Activated CD8-positive, alpha-beta memory T cell treated with anti-CD3 and anti-CD28 coated beads for 4 hours (primary cell): ENCODE measurements around the gene HOGA1.
"Not testable (repeated sequence)": the region's sequence is repeated elsewhere in the genome, so short reads cannot be mapped to it uniquely, and the experiment has no call there.

Experiments
- DNase-seq, 2 donors: peaks; one replicate each; pipeline ENCODE4 v3.0.0-alpha.2; 2020; ENCODE audit warnings: low read depth in 2 of 2

HOGA1 gene

GRCh38 chr10:97648562-97649404 lies 64.6 kb downstream of the HOGA1 start:
- DNase-seq = peak in 1 of 2 donors; percentile 18

DNA sequence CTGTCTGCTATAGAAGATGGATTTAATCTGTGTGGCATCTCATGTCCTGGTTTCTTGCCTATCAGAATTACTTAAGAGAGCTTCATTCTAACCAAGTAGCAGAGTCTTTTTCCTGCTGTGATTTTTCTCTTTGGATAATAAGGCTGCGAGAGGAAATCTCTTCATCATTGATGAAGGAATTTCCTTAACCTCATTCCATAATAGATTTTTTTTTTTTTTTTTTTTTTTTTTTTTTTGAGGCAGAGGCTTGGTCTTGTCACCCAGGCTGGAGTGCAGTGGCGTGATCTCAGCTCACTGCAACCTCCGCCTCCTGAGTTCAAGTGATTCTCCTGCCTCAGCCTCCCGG lies 65.2 kb downstream of the HOGA1 start:
- not testable (repeated sequence) for DNase-seq

DNA sequence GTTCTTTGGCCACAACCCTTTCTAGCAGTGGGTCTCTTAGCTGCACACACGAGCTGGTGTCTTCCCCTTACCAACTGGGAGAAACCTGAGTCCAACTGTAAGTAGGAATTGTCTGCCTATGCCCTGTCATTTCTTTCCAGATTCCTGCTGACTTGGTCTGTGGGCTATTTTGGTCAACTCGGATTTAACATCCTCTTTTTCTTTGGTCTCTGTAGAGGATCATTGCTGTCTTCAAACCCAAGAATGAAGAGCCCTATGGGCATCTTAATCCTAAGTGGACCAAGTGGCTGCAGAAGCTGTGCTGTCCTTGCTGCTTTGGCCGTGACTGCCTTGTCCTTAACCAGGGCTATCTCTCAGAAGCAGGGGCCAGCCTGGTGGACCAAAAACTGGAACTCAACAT lies 66.5 kb downstream of the HOGA1 start:
- no peak for DNase-seq

DNA sequence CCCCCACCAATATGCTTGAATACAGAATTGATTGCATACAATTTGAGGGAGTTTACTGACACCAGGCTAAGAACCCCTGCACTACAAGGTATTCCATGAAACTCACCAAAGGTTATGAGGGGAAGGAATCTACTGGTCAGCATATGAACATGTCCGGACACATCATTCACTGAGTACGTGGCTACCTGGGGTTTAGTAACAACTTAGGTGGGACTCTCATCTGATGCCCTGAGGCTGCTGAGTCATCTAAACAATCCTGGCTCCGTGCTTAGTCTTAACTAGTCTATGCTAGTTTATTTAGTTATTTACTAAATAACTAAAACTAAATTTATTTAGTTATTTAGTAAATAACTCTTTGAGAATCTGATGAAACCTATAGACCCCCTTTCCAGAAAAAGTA lies 67.6 kb downstream of the HOGA1 start:
- no peak for DNase-seq

GRCh38 chr10:97656777-97657176 lies 72.6 kb downstream of the HOGA1 start:
- no peak for DNase-seq

GRCh38 chr10:97659589-97659988 lies 75.4 kb downstream of the HOGA1 start:
- DNase-seq = no peak
